ENCODE results near the gene KRT83.

DNA sequence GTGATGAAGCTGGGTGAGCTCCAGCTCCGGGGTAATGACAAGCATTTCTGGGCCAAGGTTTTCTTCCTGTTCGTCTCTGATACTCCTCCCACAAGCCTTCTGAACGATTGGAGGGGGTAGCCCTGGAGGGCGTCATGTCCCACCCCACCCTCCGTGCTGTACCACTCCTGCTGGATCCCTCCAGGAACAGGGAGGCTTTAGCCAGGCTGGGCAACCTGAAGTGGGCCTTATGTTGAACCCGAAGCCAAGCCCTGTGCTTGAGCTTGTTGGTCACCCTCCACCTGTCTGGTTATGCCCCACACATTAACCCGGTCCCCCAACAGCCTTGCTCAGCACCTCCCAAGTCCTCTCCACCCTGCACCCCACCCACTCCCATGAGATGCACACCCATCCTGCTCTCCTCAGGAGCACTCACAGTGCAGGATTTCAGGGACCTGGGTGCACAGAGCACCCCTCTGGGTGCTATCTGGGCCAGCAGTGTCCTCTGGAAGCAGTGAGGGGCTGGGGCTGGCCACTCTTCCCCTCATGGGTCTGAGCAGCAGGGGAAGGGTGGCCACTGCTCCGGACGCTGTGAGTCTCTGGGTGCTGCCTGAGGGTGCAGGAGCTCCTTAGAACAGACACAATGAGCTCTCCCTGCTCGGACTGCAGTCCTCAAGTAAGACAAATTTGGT is 6.8 kb upstream of the KRT83 start:
- TF ChIP-seq POLR2A (IDR thresholded peaks at IDR 0.05; ENCODE audit: low read depth, low read length) (no peak), POLR2AphosphoS5 (IDR thresholded peaks at IDR 0.05; ENCODE audit: low read depth, low read length) (no peak)

All from GM12891 (cell line).